Osteoblast (primary cell): ENCODE measurements around the gene ARMH3. TPM values are rescaled to one million over a fixed set of nuclear protein-coding genes. Genes with fewer than 3 reads are reported as not detected.
"Not testable (repeated sequence)": the region's sequence is repeated elsewhere in the genome, so short reads cannot be mapped to it uniquely, and the experiment has no call there.

Experiments used
- DNase-seq: peaks from one replicate; pipeline ENCODE4 v3.0.0; 2011; ENCODE audit warnings: low spot score, mixed read lengths; ENCODE audit not compliant: insufficient read length; ENCODE audit errors: missing footprints
- H2AFZ ChIP-seq: 2 replicates; pipeline ENCODE4 v1.6.0; 2011; ENCODE audit warnings: mild to moderate bottlenecking, low read length
- H3K27ac ChIP-seq: 2 replicates; pipeline ENCODE4 v1.5.1; 2011; ENCODE audit warnings: mild to moderate bottlenecking, low read depth, low read length, moderate library complexity
- H3K27me3 ChIP-seq: 2 replicates; pipeline ENCODE4 v1.6.0; 2012; ENCODE audit warnings: mild to moderate bottlenecking, control low read depth, inconsistent platforms, low read length, moderate library complexity; ENCODE audit not compliant: insufficient read depth
- H3K36me3 ChIP-seq: 2 replicates; pipeline ENCODE4 v1.5.1; 2011; ENCODE audit warnings: mild to moderate bottlenecking, low read length, control low read depth, moderate library complexity; ENCODE audit not compliant: insufficient read depth
- H3K4me1 ChIP-seq: 2 replicates; pipeline ENCODE4 v1.5.1; 2011; ENCODE audit warnings: mild to moderate bottlenecking, low read length, control low read depth, moderate library complexity; ENCODE audit not compliant: insufficient read depth
- H3K4me2 ChIP-seq: 2 replicates; pipeline ENCODE4 v1.6.0; 2011; ENCODE audit warnings: mild to moderate bottlenecking, low read length; ENCODE audit not compliant: insufficient read depth
- H3K4me3 ChIP-seq: fragments of 200-600 bp; sonication (generic); 3 replicates; pipeline ENCODE4 v1.5.1; 2012; ENCODE audit warnings: mild to moderate bottlenecking, low read length, inconsistent platforms; ENCODE audit not compliant: insufficient read depth
- H3K79me2 ChIP-seq: 2 replicates; pipeline ENCODE4 v1.6.0; 2012; ENCODE audit warnings: mild to moderate bottlenecking, low read length, control low read depth, inconsistent platforms; ENCODE audit not compliant: insufficient read depth
- H3K9me3 ChIP-seq: 2 replicates; pipeline ENCODE4 v1.5.1; 2011; ENCODE audit warnings: low read depth, low read length, control low read depth
- H4K20me1 ChIP-seq: 2 replicates; pipeline ENCODE4 v1.6.0; 2012; ENCODE audit warnings: mild to moderate bottlenecking, low read length, control low read depth; ENCODE audit not compliant: insufficient read depth
- CTCF ChIP-seq: IDR thresholded peaks from 2 replicates; pipeline ENCODE4 v1.5.1; 2011; ENCODE audit warnings: mild to moderate bottlenecking, low read depth, low read length, moderate library complexity; ENCODE audit errors: extremely low read depth
- total RNA-seq: library from RNA; depleted of rRNA; stranded (reverse); fragments of >200 nt; gene quantifications from 2 replicates; pipeline ENCODE4 v1.2.3, GENCODE V29; 2012

ARMH3 gene
- total RNA-seq, 1 donor, result 9.4 TPM

DNA sequence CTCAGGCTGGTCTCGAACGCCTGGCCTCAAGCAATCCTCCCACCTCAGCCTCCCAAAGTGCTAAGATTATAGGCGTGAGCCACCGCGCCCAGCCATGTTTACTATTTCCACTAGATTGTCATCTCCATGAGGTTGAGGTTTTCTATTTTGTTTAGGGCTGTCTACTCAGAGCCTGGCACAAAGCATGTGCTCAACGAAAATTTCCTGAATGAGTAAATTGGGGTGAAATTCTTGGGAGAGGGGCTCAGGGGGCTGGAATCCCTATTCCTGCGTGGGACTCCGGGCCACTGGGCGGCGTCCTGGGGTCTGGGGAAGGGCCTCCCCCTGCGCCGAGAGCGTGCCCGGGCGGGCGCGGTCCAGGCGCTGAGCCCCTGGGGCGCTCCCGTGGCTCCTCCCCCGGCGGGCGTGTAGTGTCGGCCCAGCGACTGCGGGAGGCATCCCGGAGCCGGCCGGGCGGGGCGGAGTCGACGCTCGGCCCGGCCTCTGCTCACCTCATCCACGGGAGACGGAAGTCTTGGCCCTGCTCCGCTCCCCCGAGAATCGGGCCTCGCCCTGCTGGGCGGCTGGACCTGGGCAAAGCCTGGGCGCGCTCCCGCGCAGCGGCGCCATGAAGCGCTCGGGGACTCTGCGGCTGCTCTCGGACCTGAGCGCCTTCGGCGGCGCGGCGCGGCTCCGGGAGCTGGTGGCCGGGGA is 9.0 kb upstream of the ARMH3 start, which contains the start of gene HPS6:
Gene HPS6, plus strand, starts transcription at position 482 of the 693 bp plus-strand sequence. Its CDS starts 126 bp downstream, at position 608.
- H3K79me2 ChIP-seq, result peaks cover 39% of the 10 kb centered on the region
- peak within 1 kb of the TSS; percentile 81 for H3K4me3 ChIP-seq
- H3K36me3 ChIP-seq, result peaks cover 13% of the 10 kb centered on the region
- peaks cover 35% of the 10 kb centered on the region for H4K20me1 ChIP-seq
- no peaks in the 10 kb centered on the region for H3K27me3 ChIP-seq
- peak; percentile 100 for DNase-seq
- no peak for TF ChIP-seq CTCF
- peak within 1 kb of the TSS; percentile 98 for H3K4me2 ChIP-seq
- no peak within 1 kb of the TSS for H3K27ac ChIP-seq
- H2AFZ ChIP-seq, result peak within 1 kb of the TSS; percentile 84
- H3K9me3 ChIP-seq, result no peaks in the 10 kb centered on the region
- H3K4me1 ChIP-seq, result peaks cover 8% of the 10 kb centered on the region

DNA sequence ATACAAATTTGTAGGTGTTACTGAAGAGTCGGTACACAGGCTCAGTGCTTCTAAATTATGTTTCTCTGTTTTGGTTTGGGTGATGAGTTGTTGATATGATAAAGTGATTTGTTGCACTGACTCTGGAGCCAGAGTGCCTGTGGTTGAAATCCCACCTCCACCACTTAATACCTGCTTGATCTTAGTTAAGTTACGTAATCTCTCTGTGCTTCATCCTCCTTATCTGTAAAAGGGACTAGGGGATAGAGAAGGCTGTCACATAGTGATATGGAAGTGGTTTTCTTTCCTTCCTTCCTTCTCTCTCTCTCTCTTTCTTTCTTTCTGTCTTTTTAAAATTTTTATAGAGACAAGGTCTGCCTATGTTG is 8.5 kb upstream of the ARMH3 start:
- Histone ChIP-seq H3K27ac (no peak overlapping the region), H3K4me3 (peak overlapping the region; percentile 81), H3K27me3 (no peaks in the 10 kb centered on the region), H3K4me1 (peaks cover 8% of the 10 kb centered on the region), H3K4me2 (peak overlapping the region; percentile 98), H2AFZ (peak overlapping the region; percentile 84), H3K79me2 (peaks cover 37% of the 10 kb centered on the region), H3K36me3 (peaks cover 13% of the 10 kb centered on the region), H3K9me3 (no peaks in the 10 kb centered on the region), H4K20me1 (peaks cover 35% of the 10 kb centered on the region)
- DNase-seq, result no peak
- TF ChIP-seq CTCF, result no peak

- H3K79me2 ChIP-seq, result peaks cover 8% of the 10 kb centered on the region
- TF ChIP-seq CTCF, result no peak
- H3K4me3 ChIP-seq, result no peak overlapping the region
- H3K4me2 ChIP-seq, result no peak overlapping the region
- no peak overlapping the region for H3K27ac ChIP-seq
- H3K9me3 ChIP-seq, result no peaks in the 10 kb centered on the region
- H3K27me3 ChIP-seq, result no peaks in the 10 kb centered on the region
- no peaks in the 10 kb centered on the region for H3K36me3 ChIP-seq
- no peak overlapping the region for H2AFZ ChIP-seq
- no peak for DNase-seq
- no peaks in the 10 kb centered on the region for H4K20me1 ChIP-seq
- H3K4me1 ChIP-seq, result no peaks in the 10 kb centered on the region
These were observed 4.0 kb upstream of the ARMH3 start for GRCh38 chr10:102059987-102060386.

GRCh38 chr10:102054881-102055646 is 909 bp downstream of the ARMH3 start:
- H3K79me2 ChIP-seq, result peaks cover 46% of the 10 kb centered on the region
- H3K27me3 ChIP-seq, result not testable (repeated sequence)

More at GRCh38 chr10:102054881-102055646, 909 bp downstream of the ARMH3 start:
- peak overlapping the region; percentile 94 for H2AFZ ChIP-seq
- not testable (repeated sequence) for H3K4me1 ChIP-seq, H3K9me3 ChIP-seq, H3K36me3 ChIP-seq, H4K20me1 ChIP-seq
- H3K27ac ChIP-seq, result peak overlapping the region; percentile 76
- peak overlapping the region; percentile 98 for H3K4me3 ChIP-seq
- H3K4me2 ChIP-seq, result peak overlapping the region; percentile 76
- DNase-seq, result peak; percentile 84
